ENCODE measurements around the gene ITPRID1. TPM values are rescaled to one million over a fixed set of nuclear protein-coding genes. Genes with fewer than 3 reads are reported as not detected.

ITPRID1 gene
- total RNA-seq, 1 experiment from 2014 or later: not detected

DNA sequence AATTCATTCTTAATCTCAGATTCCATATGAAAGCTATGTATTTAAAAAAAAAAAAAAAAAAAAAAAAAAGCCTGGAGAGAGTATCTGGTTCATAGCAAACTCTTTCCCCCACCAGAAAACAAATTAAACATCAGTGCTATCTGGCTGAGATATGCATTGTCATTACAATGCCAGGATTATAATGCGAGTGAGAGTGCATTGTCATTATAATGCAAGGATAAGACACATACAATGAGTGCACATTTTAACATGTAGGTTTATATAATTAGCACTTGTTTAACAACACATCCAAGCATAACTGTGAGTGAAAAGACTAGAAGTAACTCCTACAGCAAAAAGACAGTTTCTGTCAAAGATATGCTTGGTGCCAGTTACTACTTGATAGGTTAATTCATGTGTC lies 48.1 kb downstream of the ITPRID1 start:
- CTCF ChIA-PET: no interaction called here
- RAD21 ChIA-PET (ENCODE audit: low non-redundant PET in 1 of 2, low total read pairs in 2 of 2, uncharacterized antibody in 2 of 2, unreplicated experiment in 2 of 2): no interaction called here
- POLR2A ChIA-PET: interaction anchor here (0.6 kb wide), 1 partner anchor 9 kb away, joined by 3 read pairs; no protein-coding TSS in a partner anchor
- no peak overlapping the region for H3K9ac ChIP-seq (ENCODE audit: low read length)
- no peak overlapping the region for H2AFZ ChIP-seq (ENCODE audit: low read depth, low read length, poor library complexity, severe bottlenecking)
- TF ChIP-seq, protein P1, sequence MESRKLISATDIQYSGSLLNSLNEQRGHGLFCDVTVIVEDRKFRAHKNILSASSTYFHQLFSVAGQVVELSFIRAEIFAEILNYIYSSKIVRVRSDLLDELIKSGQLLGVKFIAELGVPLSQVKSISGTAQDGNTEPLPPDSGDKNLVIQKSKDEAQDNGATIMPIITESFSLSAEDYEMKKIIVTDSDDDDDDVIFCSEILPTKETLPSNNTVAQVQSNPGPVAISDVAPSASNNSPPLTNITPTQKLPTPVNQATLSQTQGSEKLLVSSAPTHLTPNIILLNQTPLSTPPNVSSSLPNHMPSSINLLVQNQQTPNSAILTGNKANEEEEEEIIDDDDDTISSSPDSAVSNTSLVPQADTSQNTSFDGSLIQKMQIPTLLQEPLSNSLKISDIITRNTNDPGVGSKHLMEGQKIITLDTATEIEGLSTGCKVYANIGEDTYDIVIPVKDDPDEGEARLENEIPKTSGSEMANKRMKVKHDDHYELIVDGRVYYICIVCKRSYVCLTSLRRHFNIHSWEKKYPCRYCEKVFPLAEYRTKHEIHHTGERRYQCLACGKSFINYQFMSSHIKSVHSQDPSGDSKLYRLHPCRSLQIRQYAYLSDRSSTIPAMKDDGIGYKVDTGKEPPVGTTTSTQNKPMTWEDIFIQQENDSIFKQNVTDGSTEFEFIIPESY (IDR thresholded peaks at IDR 0.05; ENCODE audit: extremely low read depth, insufficient replicate concordance, low read length): no peak
- TF ChIP-seq ZNF274 (IDR thresholded peaks at IDR 0.05; ENCODE audit: low read depth, low read length) (no peak), CBX3 (IDR thresholded peaks at IDR 0.05; ENCODE audit: low read depth) (no peak), POLR2A (IDR thresholded peaks at IDR 0.05; ENCODE audit: borderline replicate concordance, extremely low read depth, insufficient read depth, insufficient read length) (no peak), SRF (IDR thresholded peaks at IDR 0.05; ENCODE audit: low read depth) (no peak), TCF7L2 (IDR thresholded peaks at IDR 0.05; ENCODE audit: borderline replicate concordance, extremely low read depth, insufficient read depth, insufficient read length) (no peak), EGR1 (IDR thresholded peaks at IDR 0.05; ENCODE audit: low read depth) (no peak), SIN3A (IDR thresholded peaks at IDR 0.05; ENCODE audit: low read depth) (no peak), YY1 (IDR thresholded peaks at IDR 0.05; ENCODE audit: extremely low read depth, insufficient replicate concordance, low read depth, low read length) (no peak), EZH2 (IDR thresholded peaks at IDR 0.05) (no peak), EZH2phosphoT487 (IDR thresholded peaks at IDR 0.05; ENCODE audit: borderline replicate concordance) (no peak), SP1 (IDR thresholded peaks at IDR 0.05; ENCODE audit: low read depth) (no peak), JUND (IDR thresholded peaks at IDR 0.05) (no peak), CEBPB (IDR thresholded peaks at IDR 0.05; ENCODE audit: low read depth) (no peak), RAD21 (IDR thresholded peaks at IDR 0.05; ENCODE audit: low read depth) (no peak), POLR2AphosphoS5 (IDR thresholded peaks at IDR 0.05; ENCODE audit: low read depth, low read length) (no peak)
- TF ChIP-seq, protein P2, sequence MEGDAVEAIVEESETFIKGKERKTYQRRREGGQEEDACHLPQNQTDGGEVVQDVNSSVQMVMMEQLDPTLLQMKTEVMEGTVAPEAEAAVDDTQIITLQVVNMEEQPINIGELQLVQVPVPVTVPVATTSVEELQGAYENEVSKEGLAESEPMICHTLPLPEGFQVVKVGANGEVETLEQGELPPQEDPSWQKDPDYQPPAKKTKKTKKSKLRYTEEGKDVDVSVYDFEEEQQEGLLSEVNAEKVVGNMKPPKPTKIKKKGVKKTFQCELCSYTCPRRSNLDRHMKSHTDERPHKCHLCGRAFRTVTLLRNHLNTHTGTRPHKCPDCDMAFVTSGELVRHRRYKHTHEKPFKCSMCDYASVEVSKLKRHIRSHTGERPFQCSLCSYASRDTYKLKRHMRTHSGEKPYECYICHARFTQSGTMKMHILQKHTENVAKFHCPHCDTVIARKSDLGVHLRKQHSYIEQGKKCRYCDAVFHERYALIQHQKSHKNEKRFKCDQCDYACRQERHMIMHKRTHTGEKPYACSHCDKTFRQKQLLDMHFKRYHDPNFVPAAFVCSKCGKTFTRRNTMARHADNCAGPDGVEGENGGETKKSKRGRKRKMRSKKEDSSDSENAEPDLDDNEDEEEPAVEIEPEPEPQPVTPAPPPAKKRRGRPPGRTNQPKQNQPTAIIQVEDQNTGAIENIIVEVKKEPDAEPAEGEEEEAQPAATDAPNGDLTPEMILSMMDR (IDR thresholded peaks at IDR 0.05 in 2 of 3, conservative IDR thresholded peaks at IDR 0.05 in 1 of 3; ENCODE audit: borderline replicate concordance in 1 of 3, insufficient read depth in 1 of 3, low read depth in 2 of 3, low read length in 2 of 3): no peak
- TF ChIP-seq, protein P3, sequence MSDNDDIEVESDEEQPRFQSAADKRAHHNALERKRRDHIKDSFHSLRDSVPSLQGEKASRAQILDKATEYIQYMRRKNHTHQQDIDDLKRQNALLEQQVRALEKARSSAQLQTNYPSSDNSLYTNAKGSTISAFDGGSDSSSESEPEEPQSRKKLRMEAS (IDR thresholded peaks at IDR 0.05): no peak
- TF ChIP-seq, protein P4, sequence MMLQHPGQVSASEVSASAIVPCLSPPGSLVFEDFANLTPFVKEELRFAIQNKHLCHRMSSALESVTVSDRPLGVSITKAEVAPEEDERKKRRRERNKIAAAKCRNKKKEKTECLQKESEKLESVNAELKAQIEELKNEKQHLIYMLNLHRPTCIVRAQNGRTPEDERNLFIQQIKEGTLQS (IDR thresholded peaks at IDR 0.05): no peak
- TF ChIP-seq, protein P5, sequence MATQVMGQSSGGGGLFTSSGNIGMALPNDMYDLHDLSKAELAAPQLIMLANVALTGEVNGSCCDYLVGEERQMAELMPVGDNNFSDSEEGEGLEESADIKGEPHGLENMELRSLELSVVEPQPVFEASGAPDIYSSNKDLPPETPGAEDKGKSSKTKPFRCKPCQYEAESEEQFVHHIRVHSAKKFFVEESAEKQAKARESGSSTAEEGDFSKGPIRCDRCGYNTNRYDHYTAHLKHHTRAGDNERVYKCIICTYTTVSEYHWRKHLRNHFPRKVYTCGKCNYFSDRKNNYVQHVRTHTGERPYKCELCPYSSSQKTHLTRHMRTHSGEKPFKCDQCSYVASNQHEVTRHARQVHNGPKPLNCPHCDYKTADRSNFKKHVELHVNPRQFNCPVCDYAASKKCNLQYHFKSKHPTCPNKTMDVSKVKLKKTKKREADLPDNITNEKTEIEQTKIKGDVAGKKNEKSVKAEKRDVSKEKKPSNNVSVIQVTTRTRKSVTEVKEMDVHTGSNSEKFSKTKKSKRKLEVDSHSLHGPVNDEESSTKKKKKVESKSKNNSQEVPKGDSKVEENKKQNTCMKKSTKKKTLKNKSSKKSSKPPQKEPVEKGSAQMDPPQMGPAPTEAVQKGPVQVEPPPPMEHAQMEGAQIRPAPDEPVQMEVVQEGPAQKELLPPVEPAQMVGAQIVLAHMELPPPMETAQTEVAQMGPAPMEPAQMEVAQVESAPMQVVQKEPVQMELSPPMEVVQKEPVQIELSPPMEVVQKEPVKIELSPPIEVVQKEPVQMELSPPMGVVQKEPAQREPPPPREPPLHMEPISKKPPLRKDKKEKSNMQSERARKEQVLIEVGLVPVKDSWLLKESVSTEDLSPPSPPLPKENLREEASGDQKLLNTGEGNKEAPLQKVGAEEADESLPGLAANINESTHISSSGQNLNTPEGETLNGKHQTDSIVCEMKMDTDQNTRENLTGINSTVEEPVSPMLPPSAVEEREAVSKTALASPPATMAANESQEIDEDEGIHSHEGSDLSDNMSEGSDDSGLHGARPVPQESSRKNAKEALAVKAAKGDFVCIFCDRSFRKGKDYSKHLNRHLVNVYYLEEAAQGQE (IDR thresholded peaks at IDR 0.05; ENCODE audit: low read depth): no peak
- no peaks in the 10 kb centered on the region for H3K9me2 ChIP-seq (ENCODE audit: insufficient read depth)
- no peaks in the 10 kb centered on the region for H3K9me3 ChIP-seq (ENCODE audit: control insufficient read depth in 1 of 2, insufficient read depth in 1 of 2, low read depth in 1 of 2, low read length in 2 of 2)
- H3K4me1 ChIP-seq (ENCODE audit: control insufficient read depth in 1 of 2, insufficient read depth in 2 of 2, low read length in 2 of 2): no peaks in the 10 kb centered on the region
- 0 out of 2 replicates have a peak, but pooled peaks cover 5% of the 10 kb centered on the region for H3K27me3 ChIP-seq (ENCODE audit: insufficient read depth, low read length)
- BruUV-seq (replicated peaks): no TSS peak
- no peak for DNase-seq (ENCODE audit: low read depth, low spot score)
- no peak overlapping the region for H3K4me2 ChIP-seq (ENCODE audit: low read length)
- no peaks in the 10 kb centered on the region for H3K79me2 ChIP-seq (ENCODE audit: insufficient read depth, low read length)
- intact Hi-C loops (cut with micrococcal nuclease): no loop called here
- H3K4me3 ChIP-seq (replicated peaks in 1 of 2; ENCODE audit: low read depth in 1 of 2, low read length in 2 of 2): no peak overlapping the region
- no peak overlapping the region for H3K27ac ChIP-seq (ENCODE audit: low read depth, low read length)
- ATAC-seq: no peak
- no peaks in the 10 kb centered on the region for H3K36me3 ChIP-seq (ENCODE audit: control insufficient read depth in 1 of 2, insufficient read depth in 2 of 2, low read length in 2 of 2)
- no peaks in the 10 kb centered on the region for H4K20me1 ChIP-seq (ENCODE audit: insufficient read depth)

All from HCT116 (cell line).